GM12878 (cell line): ENCODE data around the gene COG4. TPM values are rescaled to one million over a fixed set of nuclear protein-coding genes. Genes with fewer than 3 reads are reported as not detected.

Experiments used
- polyA plus RNA-seq, 11 experiments: library from polyadenylated mRNA; depleted of rRNA in 4 of 11; unstranded in 6 of 11; stranded (reverse) in 5 of 11; fragments of >200 nt; fragmentation: Nextera tagmentation in 4 of 11; fragmentation: Illumina TruSeq in 1 of 11; extraction: Ambion mirVana in 4 of 11; extraction: Trizol in 1 of 11; gene quantifications; 1 replicate in 1 of 11; 2 replicates in 10 of 11; pipeline versions ENCODE4 v1.2.1 to v1.2.3, GENCODE V29; 2011 to 2016; ENCODE audit warnings: inconsistent platforms in 2 of 11, missing spikeins in 2 of 11, low read depth in 1 of 11
- small RNA-seq: library from RNA; depleted of rRNA; stranded (forward); fragments of <200 nt; gene quantifications from one replicate; pipeline ENCODE3, GENCODE V24; 2014
- total RNA-seq, 4 experiments: library from RNA; depleted of rRNA in 3 of 4; stranded (reverse); fragments of >200 nt in 3 of 4; fragmentation: Illumina TruSeq in 1 of 4; extraction: Trizol in 1 of 4; gene quantifications; 2 replicates each; pipeline versions ENCODE4 v1.2.1 to v1.2.3, GENCODE V29; 2013 to 2021

Gene COG4
- total and polyA plus RNA-seq, 10 of the 15 experiments (the other 5 are each of a cell fraction or from before 2014, with no cell fraction given) = 7.0 to 57.7 (median 33.0) TPM

Small RNA genes lying within 50 kb of the gene (small RNA-seq; reads per million reads assigned to genes)
- gene RNU6-23P = 1.2 reads per million, percentile 40 among the genes with 10 or more reads in this experiment
- gene RPS27P26 = not detected
- 49.1 reads per million, percentile 98 among the genes with 10 or more reads in this experiment for gene SNORD111
- 85.9 reads per million, percentile 99 among the genes with 10 or more reads in this experiment for gene SNORD111B

Other genes with a start within 250 kb of the COG4 start
Only the 7 nearest of the 8 such genes appear.
- 42.0 and 44.6 TPM in 2 replicates for gene DDX19B, start 224.4 kb downstream of the COG4 start, total RNA-seq (2014; rRNA removed)
- gene DDX19B, start 224.4 kb downstream of the COG4 start, total RNA-seq (2014; rRNA removed; fragmentation: Illumina TruSeq; extraction: Trizol) = 34.2 and 37.7 TPM in 2 replicates
- gene DDX19B, start 224.4 kb downstream of the COG4 start, total RNA-seq (2021) = 38.5 and 40.4 TPM in 2 replicates
- gene DDX19B, start 224.4 kb downstream of the COG4 start, polyA plus RNA-seq (2011; rRNA removed) = 23.4 and 45.1 TPM in 2 replicates
- gene DDX19B, start 224.4 kb downstream of the COG4 start, polyA plus RNA-seq (2014; fragmentation: Illumina TruSeq; extraction: Trizol) = 69.1 and 81.8 TPM in 2 replicates
- gene DDX19B, start 224.4 kb downstream of the COG4 start, polyA plus RNA-seq (2014; fragmentation: Nextera tagmentation; extraction: Ambion mirVana) = 10 to 100 TPM; 14.1 to 17.6 TPM
- gene DDX19B, start 224.4 kb downstream of the COG4 start, polyA plus RNA-seq (2014; rRNA removed) = 33.2 and 38.7 TPM in 2 replicates
- gene DDX19B, start 224.4 kb downstream of the COG4 start, polyA plus RNA-seq (2016; fragmentation: Nextera tagmentation; extraction: Ambion mirVana) = 10 to 100 TPM; 54.8 to 55.2 TPM
- gene DDX19A, start 176.7 kb downstream of the COG4 start, total RNA-seq (2014; rRNA removed) = 41.9 and 42.0 TPM in 2 replicates
- gene DDX19A, start 176.7 kb downstream of the COG4 start, total RNA-seq (2014; rRNA removed; fragmentation: Illumina TruSeq; extraction: Trizol) = 38.6 and 42.5 TPM in 2 replicates
- gene DDX19A, start 176.7 kb downstream of the COG4 start, total RNA-seq (2021) = 32.1 and 33.9 TPM in 2 replicates
- gene DDX19A, start 176.7 kb downstream of the COG4 start, polyA plus RNA-seq (2011; rRNA removed) = 31.8 and 38.0 TPM in 2 replicates
- 40.3 and 50.6 TPM in 2 replicates for gene DDX19A, start 176.7 kb downstream of the COG4 start, polyA plus RNA-seq (2014; fragmentation: Illumina TruSeq; extraction: Trizol)
- gene DDX19A, start 176.7 kb downstream of the COG4 start, polyA plus RNA-seq (2014; fragmentation: Nextera tagmentation; extraction: Ambion mirVana) = 10 to 100 TPM; 19.5 to 20.7 TPM
- 44.1 and 46.3 TPM in 2 replicates for gene DDX19A, start 176.7 kb downstream of the COG4 start, polyA plus RNA-seq (2014; rRNA removed)
- gene DDX19A, start 176.7 kb downstream of the COG4 start, polyA plus RNA-seq (2016; fragmentation: Nextera tagmentation; extraction: Ambion mirVana) = 10 to 100 TPM; 51.9 to 56.9 TPM
- 40.2 and 43.7 TPM in 2 replicates for gene ST3GAL2, start 84.5 kb downstream of the COG4 start, total RNA-seq (2014; rRNA removed)
- 22.7 and 28.4 TPM in 2 replicates for gene ST3GAL2, start 84.5 kb downstream of the COG4 start, total RNA-seq (2014; rRNA removed; fragmentation: Illumina TruSeq; extraction: Trizol)
- 61.7 and 66.7 TPM in 2 replicates for gene ST3GAL2, start 84.5 kb downstream of the COG4 start, total RNA-seq (2021)
- gene ST3GAL2, start 84.5 kb downstream of the COG4 start, polyA plus RNA-seq (2011; rRNA removed) = 20.7 and 29.7 TPM in 2 replicates
- gene ST3GAL2, start 84.5 kb downstream of the COG4 start, polyA plus RNA-seq (2014; fragmentation: Illumina TruSeq; extraction: Trizol) = 4.9 and 15.5 TPM in 2 replicates
- gene ST3GAL2, start 84.5 kb downstream of the COG4 start, polyA plus RNA-seq (2014; fragmentation: Nextera tagmentation; extraction: Ambion mirVana) = 1 to 10 TPM in 1 of 2 experiments, under 1 TPM in 1; 0.95 to 1.4 TPM
- gene ST3GAL2, start 84.5 kb downstream of the COG4 start, polyA plus RNA-seq (2014; rRNA removed) = 39.5 and 49.8 TPM in 2 replicates
- 10 to 100 TPM; 10.5 to 23.4 TPM for gene ST3GAL2, start 84.5 kb downstream of the COG4 start, polyA plus RNA-seq (2016; fragmentation: Nextera tagmentation; extraction: Ambion mirVana)
- gene FCSK, start 69.0 kb downstream of the COG4 start, total RNA-seq (2014; rRNA removed) = 12.9 and 13.5 TPM in 2 replicates
- gene FCSK, start 69.0 kb downstream of the COG4 start, total RNA-seq (2014; rRNA removed; fragmentation: Illumina TruSeq; extraction: Trizol) = 5.0 and 5.4 TPM in 2 replicates
- gene FCSK, start 69.0 kb downstream of the COG4 start, total RNA-seq (2021) = 17.6 and 18.7 TPM in 2 replicates
- 5.1 and 9.5 TPM in 2 replicates for gene FCSK, start 69.0 kb downstream of the COG4 start, polyA plus RNA-seq (2011; rRNA removed)
- gene FCSK, start 69.0 kb downstream of the COG4 start, polyA plus RNA-seq (2014; fragmentation: Illumina TruSeq; extraction: Trizol) = 2.8 and 6.2 TPM in 2 replicates
- gene FCSK, start 69.0 kb downstream of the COG4 start, polyA plus RNA-seq (2014; fragmentation: Nextera tagmentation; extraction: Ambion mirVana) = 1 to 10 TPM in 1 of 2 experiments, under 1 TPM in 1; 0.60 to 1.5 TPM
- 13.6 and 15.7 TPM in 2 replicates for gene FCSK, start 69.0 kb downstream of the COG4 start, polyA plus RNA-seq (2014; rRNA removed)
- 1 to 10 TPM; 5.8 to 8.5 TPM for gene FCSK, start 69.0 kb downstream of the COG4 start, polyA plus RNA-seq (2016; fragmentation: Nextera tagmentation; extraction: Ambion mirVana)
- gene SF3B3, start 262 bp upstream of the COG4 start, total RNA-seq (2014; rRNA removed) = 200 and 224 TPM in 2 replicates
- gene SF3B3, start 262 bp upstream of the COG4 start, total RNA-seq (2014; rRNA removed; fragmentation: Illumina TruSeq; extraction: Trizol) = 172 and 195 TPM in 2 replicates
- 416 and 453 TPM in 2 replicates for gene SF3B3, start 262 bp upstream of the COG4 start, total RNA-seq (2021)
- gene SF3B3, start 262 bp upstream of the COG4 start, polyA plus RNA-seq (2011; rRNA removed) = 102 and 184 TPM in 2 replicates
- gene SF3B3, start 262 bp upstream of the COG4 start, polyA plus RNA-seq (2014; fragmentation: Illumina TruSeq; extraction: Trizol) = 349 and 362 TPM in 2 replicates
- 100 to 1,000 TPM; 151 to 206 TPM for gene SF3B3, start 262 bp upstream of the COG4 start, polyA plus RNA-seq (2014; fragmentation: Nextera tagmentation; extraction: Ambion mirVana)
- 134 and 139 TPM in 2 replicates for gene SF3B3, start 262 bp upstream of the COG4 start, polyA plus RNA-seq (2014; rRNA removed)
- 100 to 1,000 TPM; 431 to 432 TPM for gene SF3B3, start 262 bp upstream of the COG4 start, polyA plus RNA-seq (2016; fragmentation: Nextera tagmentation; extraction: Ambion mirVana)
- 0.65 TPM in 1 of 2 replicates, not detected in the other for gene IL34, start 123.0 kb upstream of the COG4 start, total RNA-seq (2014; rRNA removed)
- gene IL34, start 123.0 kb upstream of the COG4 start, total RNA-seq (2014; rRNA removed; fragmentation: Illumina TruSeq; extraction: Trizol) = not detected in 2 replicates
- not detected in 2 replicates for gene IL34, start 123.0 kb upstream of the COG4 start, total RNA-seq (2021)
- not detected in 2 replicates for gene IL34, start 123.0 kb upstream of the COG4 start, polyA plus RNA-seq (2011; rRNA removed)
- 0.40 TPM in 1 of 2 replicates, not detected in the other for gene IL34, start 123.0 kb upstream of the COG4 start, polyA plus RNA-seq (2014; fragmentation: Illumina TruSeq; extraction: Trizol)
- gene IL34, start 123.0 kb upstream of the COG4 start, polyA plus RNA-seq (2014; fragmentation: Nextera tagmentation; extraction: Ambion mirVana) = not detected
- 0.27 TPM in 1 of 2 replicates, not detected in the other for gene IL34, start 123.0 kb upstream of the COG4 start, polyA plus RNA-seq (2014; rRNA removed)
- gene IL34, start 123.0 kb upstream of the COG4 start, polyA plus RNA-seq (2016; fragmentation: Nextera tagmentation; extraction: Ambion mirVana) = not detected
- gene MTSS2, start 162.5 kb upstream of the COG4 start, total RNA-seq (2014; rRNA removed) = under 0.01 and 0.16 TPM in 2 replicates
- gene MTSS2, start 162.5 kb upstream of the COG4 start, total RNA-seq (2014; rRNA removed; fragmentation: Illumina TruSeq; extraction: Trizol) = 0.13 TPM in 1 of 2 replicates, not detected in the other
- gene MTSS2, start 162.5 kb upstream of the COG4 start, total RNA-seq (2021) = 0.51 and 0.74 TPM in 2 replicates
- 0.01 and 0.05 TPM in 2 replicates for gene MTSS2, start 162.5 kb upstream of the COG4 start, polyA plus RNA-seq (2011; rRNA removed)
- gene MTSS2, start 162.5 kb upstream of the COG4 start, polyA plus RNA-seq (2014; fragmentation: Illumina TruSeq; extraction: Trizol) = 0.03 and 0.25 TPM in 2 replicates
- not detected for gene MTSS2, start 162.5 kb upstream of the COG4 start, polyA plus RNA-seq (2014; fragmentation: Nextera tagmentation; extraction: Ambion mirVana)
- gene MTSS2, start 162.5 kb upstream of the COG4 start, polyA plus RNA-seq (2014; rRNA removed) = 0.11 and 0.14 TPM in 2 replicates
- gene MTSS2, start 162.5 kb upstream of the COG4 start, polyA plus RNA-seq (2016; fragmentation: Nextera tagmentation; extraction: Ambion mirVana) = not detected